Measurements from ENCODE around the gene TBC1D14. TPM values are rescaled to one million over a fixed set of nuclear protein-coding genes. Genes with fewer than 3 reads are reported as not detected.

TBC1D14 gene
- total and polyA plus RNA-seq, 9 of the 15 experiments (the other 6 are each of a cell fraction or from before 2014, with no cell fraction given): 2.1 to 59.6 (median 44.8) TPM

GRCh38 chr4:7074426-7074825 lies 164.8 kb downstream of the TBC1D14 start:
- 52% methylated on average over 9 of the region's 9 CpGs for WGBS (ENCODE audit: insufficient coverage, low coverage, missing lambda C conversion rate)
- H3K9me1 ChIP-seq (ENCODE audit: control insufficient read depth, insufficient read depth, low read length): no peaks in the 10 kb centered on the region
- H2AFZ ChIP-seq (ENCODE audit: low read depth, low read length): peak overlapping the region; percentile 25; the same call in 1 of the 2 replicates
- FAIRE-seq (no peak), DNase-seq (ENCODE audit: extremely low read depth in 1 of 4, low spot score in 3 of 4) (no peak), ATAC-seq (no peak)
- H3K27me3 ChIP-seq (ENCODE audit: control insufficient read depth in 2 of 2, insufficient read depth in 2 of 2, low read length in 2 of 2): no peaks in the 10 kb centered on the region
- no peaks in the 10 kb centered on the region for H3K79me2 ChIP-seq (ENCODE audit: control insufficient read depth, insufficient read depth, low read length)
- H3K9me3 ChIP-seq (replicated peaks; ENCODE audit: control insufficient read depth, insufficient read depth, low read depth, low read length): no peaks in the 10 kb centered on the region
- no peak overlapping the region for H3K4me2 ChIP-seq (ENCODE audit: insufficient read depth, low read length)
- H3K36me3 ChIP-seq (ENCODE audit: control insufficient read depth, insufficient read depth, low read length): no peaks in the 10 kb centered on the region
- H3K9ac ChIP-seq (ENCODE audit: insufficient read depth in 1 of 2, low read depth in 2 of 2, low read length in 2 of 2): no peak overlapping the region
- BruUV-seq (replicated peaks): no TSS peak
- no peak overlapping the region for H3K4me3 ChIP-seq
- in situ Hi-C loops (cut with MboI): loop anchor here (5.0 kb wide), 2 partner anchors 172 to 352 kb away; no protein-coding TSS in a partner anchor
- no peak overlapping the region for H3K27ac ChIP-seq (ENCODE audit: extremely low read depth, low read depth, low read length)
- intact Hi-C loops (cut with micrococcal nuclease): loop anchor here (5.0 kb wide), 1 partner anchor 527 kb away; no protein-coding TSS in a partner anchor
- no peaks in the 10 kb centered on the region; the same call in none of the 2 replicates for H4K20me1 ChIP-seq (replicated peaks; ENCODE audit: control insufficient read depth, insufficient read depth, low read length)
- POLR2A ChIA-PET: interaction anchor here (0.6 kb wide), 1 partner anchor 100 kb away, joined by 3 read pairs; no protein-coding TSS in a partner anchor
- peaks cover 4 to 25% of the 10 kb centered on the region in 2 experiments; a peak in 3 of 5 replicates for H3K4me1 ChIP-seq (replicated peaks in 1 of 2; ENCODE audit: control insufficient read depth in 2 of 2, insufficient read depth in 2 of 2, low read length in 2 of 2)
- CTCF ChIA-PET (ENCODE audit: low intra/inter-chr PET ratio): no interaction called here
- no peak for TF ChIP-seq ZNF436 (CRISPR knock-in tag; IDR thresholded peaks at IDR 0.05)
- no peak for TF ChIP-seq HDGF (IDR thresholded peaks at IDR 0.05)
- no peak for TF ChIP-seq NCOA1 (IDR thresholded peaks at IDR 0.05; ENCODE audit: low read depth)
- TF ChIP-seq ZNF41 (CRISPR knock-in tag; conservative IDR thresholded peaks at IDR 0.05): no peak
- TF ChIP-seq KLF6 (CRISPR knock-in tag; IDR thresholded peaks at IDR 0.05; ENCODE audit: borderline replicate concordance): no peak

- Histone ChIP-seq H3K27me3 (ENCODE audit: control insufficient read depth in 2 of 2, insufficient read depth in 2 of 2, low read length in 2 of 2) (no peaks in the 10 kb centered on the region), H3K79me2 (ENCODE audit: control insufficient read depth, insufficient read depth, low read length) (no peaks in the 10 kb centered on the region), H4K20me1 (replicated peaks; ENCODE audit: control insufficient read depth, insufficient read depth, low read length) (no peaks in the 10 kb centered on the region; the same call in none of the 2 replicates), H3K9ac (ENCODE audit: insufficient read depth in 1 of 2, low read depth in 2 of 2, low read length in 2 of 2) (no peak overlapping the region), H3K9me3 (replicated peaks; ENCODE audit: control insufficient read depth, insufficient read depth, low read depth, low read length) (peaks cover 4% of the 10 kb centered on the region), H3K4me2 (ENCODE audit: insufficient read depth, low read length) (no peak overlapping the region), H3K27ac (ENCODE audit: extremely low read depth, low read depth, low read length) (no peak overlapping the region), H3K4me1 (replicated peaks in 1 of 2; ENCODE audit: control insufficient read depth in 2 of 2, insufficient read depth in 2 of 2, low read length in 2 of 2) (peaks cover 2 to 21% of the 10 kb centered on the region in 2 experiments; a peak in 4 of 5 replicates), H3K4me3 (no peak overlapping the region), H3K36me3 (ENCODE audit: control insufficient read depth, insufficient read depth, low read length) (no peaks in the 10 kb centered on the region), H3K9me1 (ENCODE audit: control insufficient read depth, insufficient read depth, low read length) (no peaks in the 10 kb centered on the region), H2AFZ (ENCODE audit: low read depth, low read length) (no peak overlapping the region)
- in situ Hi-C loops (cut with MboI) (no loop called here), intact Hi-C loops (cut with micrococcal nuclease) (no loop called here)
- no TSS peak for BruUV-seq (replicated peaks)
- DNase-seq (ENCODE audit: extremely low read depth in 1 of 4, low spot score in 3 of 4): no peak
- ATAC-seq: no peak
- CTCF ChIA-PET (ENCODE audit: low intra/inter-chr PET ratio): no interaction called here
- POLR2A ChIA-PET: interaction anchor here (0.9 kb wide), 1 partner anchor 227 kb away, joined by 3 read pairs; no protein-coding TSS in a partner anchor
- WGBS (ENCODE audit: insufficient coverage, low coverage, missing lambda C conversion rate): 61% methylated on average over 13 of the region's 25 CpGs
- TF ChIP-seq CHD4 (IDR thresholded peaks at IDR 0.05; ENCODE audit: insufficient read depth, insufficient replicate concordance, low read depth, low read length, poor library complexity, severe bottlenecking): peak; percentile 79
- peak; percentile 100 for TF ChIP-seq ZKSCAN1 (IDR thresholded peaks at IDR 0.05; ENCODE audit: low read depth, low read length)
- TF ChIP-seq ZBTB7A (IDR thresholded peaks at IDR 0.05; ENCODE audit: borderline replicate concordance, control insufficient read depth, low read depth, low read length): 0 out of 2 replicates have a peak, but pooled peaks have one; percentile 30
- 0 out of 2 replicates have a peak, but pooled peaks have one; percentile 56 for TF ChIP-seq CBX1 (IDR thresholded peaks at IDR 0.05; ENCODE audit: low read depth)
- no peak for TF ChIP-seq STAG1 (CRISPR knock-in tag; IDR thresholded peaks at IDR 0.05; ENCODE audit: borderline replicate concordance)
- no peak for TF ChIP-seq KLF1 (tag; IDR thresholded peaks at IDR 0.05)
- TF ChIP-seq ZNF436 (CRISPR knock-in tag; IDR thresholded peaks at IDR 0.05): no peak
- no peak for TF ChIP-seq FOXO4 (CRISPR knock-in tag; IDR thresholded peaks at IDR 0.05)
- FAIRE-seq: no peak
These were observed 166.5 kb downstream of the TBC1D14 start for GRCh38 chr4:7075962-7076695.

Measured in K562 (cell line).